Spleen (tissue), 11 donors: ENCODE results near the gene DDAH1. TPM values are rescaled to one million over a fixed set of nuclear protein-coding genes. Genes with fewer than 3 reads are reported as not detected.

Experiments used
- DNase-seq: peaks from one replicate; pipeline ENCODE4 v3.0.0-alpha.2; 2020
- H3K27ac ChIP-seq, 8 donors: fragments of 200-600 bp; sonication (generic) in 7 of 8; 1 replicate in 4 of 8; 2 replicates in 4 of 8; pipeline versions ENCODE4 v1.5.0 to v1.8.0; 2016 to 2021; ENCODE audit warnings: inconsistent platforms in 4 of 8, mild to moderate bottlenecking in 4 of 8, moderate library complexity in 1 of 8
- H3K27me3 ChIP-seq, 7 donors: fragments of 200-600 bp; sonication (generic) in 6 of 7; replicated peaks in 1 of 7; 1 replicate in 4 of 7; 2 replicates in 3 of 7; pipeline versions ENCODE4 v1.5.0 to v1.8.0; 2016 to 2021; ENCODE audit warnings: inconsistent platforms in 3 of 7, mild to moderate bottlenecking in 1 of 7
- H3K36me3 ChIP-seq, 6 donors: fragments of 200-600 bp; sonication (generic) in 5 of 6; 1 replicate in 4 of 6; 2 replicates in 2 of 6; pipeline versions ENCODE4 v1.5.0 to v1.8.0; 2016 to 2021; ENCODE audit warnings: inconsistent platforms in 2 of 6
- H3K4me1 ChIP-seq, 6 donors: fragments of 200-600 bp; sonication (generic) in 5 of 6; 1 replicate in 3 of 6; 2 replicates in 3 of 6; pipeline versions ENCODE4 v1.5.0 to v1.8.0; 2016 to 2021; ENCODE audit warnings: inconsistent platforms in 3 of 6
- H3K4me3 ChIP-seq, 8 donors: fragments of 200-600 bp; sonication (generic) in 7 of 8; 1 replicate in 4 of 8; 2 replicates in 4 of 8; pipeline versions ENCODE4 v1.5.0 to v1.8.0; 2016 to 2021; ENCODE audit warnings: inconsistent platforms in 4 of 8, mild to moderate bottlenecking in 4 of 8, moderate library complexity in 2 of 8
- H3K9me3 ChIP-seq, 8 donors: fragments of 200-600 bp; sonication (generic) in 7 of 8; 1 replicate in 4 of 8; 2 replicates in 4 of 8; pipeline versions ENCODE4 v1.5.0 to v1.8.0; 2016 to 2021; ENCODE audit warnings: inconsistent platforms in 4 of 8
- POLR2A ChIP-seq, 3 donors: fragments of 450-650 bp; IDR thresholded peaks; one replicate each; pipeline ENCODE4 v1.5.1; 2017; ENCODE audit warnings: antibody characterized with exemption in 3 of 3, mild to moderate bottlenecking in 1 of 3
- POLR2AphosphoS5 ChIP-seq, 3 donors: sonication (generic); formaldehyde crosslinking; IDR thresholded peaks; one replicate each; pipeline ENCODE4 v1.5.1; 2017; ENCODE audit warnings: antibody characterized with exemption in 3 of 3
- WGBS, 5 donors: extraction: QIAGEN DNeasy Blood & Tissue Kit in 3 of 5; methylation state at CpG; one replicate each; pipeline versions ENCODE4 v1.1.5 to v1.1.7; 2013 to 2018; 5-methylcytosine and 5-hydroxymethylcytosine counted together
- intact Hi-C: fragments of 100-400 bp; cut with DNase I; formaldehyde crosslinking; loops from one replicate; pipeline ENCODE4 v1.15.0; 2023; ENCODE audit warnings: low total_unique reads
- polyA plus RNA-seq, 3 donors: library from polyadenylated mRNA; stranded (reverse); fragments of 200-250 nt; gene quantifications; one replicate each; pipeline ENCODE4 v1.2.1, GENCODE V29; 2013
- total RNA-seq, 7 donors: library from RNA; depleted of rRNA in 3 of 7; stranded (reverse); fragments of >200 nt in 3 of 7; fragmentation: NEBNext Ultra II Directional in 4 of 7; extraction: Animal tissue kit (Norgen Biotek cat#: 25700) in 4 of 7; gene quantifications; one replicate each; pipeline versions ENCODE4 v1.1.0 to v1.2.1, GENCODE V29; 2016 to 2021
- TF ChIP-seq, protein P1 (sequence below), 11 experiments: fragments of 200-600 bp in 7 of 11; fragments of 450-650 bp in 4 of 11; sonication (generic) in 4 of 11; IDR thresholded peaks in 8 of 11; conservative IDR thresholded peaks in 3 of 11; 1 replicate in 7 of 11; 2 replicates in 4 of 11; pipeline versions ENCODE4 v1.4.0 to v1.8.0; 2016 to 2021; ENCODE audit warnings: antibody characterized with exemption in 11 of 11, inconsistent platforms in 4 of 11, mild to moderate bottlenecking in 1 of 11
- donor health status: healthy with polysubstance abuse.
- donor health status: DM: no; HTN: no; CAD: no; lungs with moderate emphysema.
- donor health status: DM: no; HTN: no; CAD: no.
- donor health status: Bipolar disorder and iron deficiency.
- donor health status: healthy.
- donor health status: DM: no; HTN: no; CAD: no.
- donor health status: DM: yes; HTN: yes; CAD: no.

The DDAH1 gene
- total and polyA plus RNA-seq, 10 donors, result 1.8 to 19.8 (median 13.7) TPM

DNA sequence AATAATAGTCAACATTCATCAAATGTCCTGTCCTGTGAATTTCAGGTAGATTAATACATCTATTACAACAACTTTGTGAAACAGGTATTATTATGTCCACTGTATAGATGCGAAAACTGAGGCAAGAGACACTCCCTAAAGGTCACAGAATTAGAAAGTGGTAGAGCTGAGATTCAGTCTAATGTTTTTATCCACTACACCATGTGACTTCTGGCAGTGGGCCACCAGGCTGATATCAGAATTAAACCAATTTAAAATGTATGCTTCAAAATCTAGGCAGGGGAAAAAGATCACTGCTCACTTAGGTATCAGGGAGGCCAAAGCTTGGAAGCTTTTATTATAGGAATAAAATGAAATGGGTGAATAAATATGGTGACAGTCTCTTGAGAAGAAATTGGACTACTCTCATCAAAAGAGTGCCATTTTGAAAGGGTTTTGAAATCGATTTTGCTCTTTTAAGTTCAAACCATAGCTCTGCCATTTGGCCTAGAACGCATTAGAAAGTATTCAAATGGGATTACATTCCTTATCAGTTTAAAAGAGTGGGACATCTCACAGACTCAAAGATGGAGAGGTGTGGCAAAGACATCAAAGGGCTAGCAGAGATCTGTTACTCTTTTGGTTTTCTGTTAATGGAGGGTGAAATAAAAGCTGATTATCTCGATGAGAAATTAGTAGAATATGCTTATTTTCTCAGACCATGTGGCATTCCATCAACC lies 1.9 kb downstream of the DDAH1 start:
- intact Hi-C loops, result no loop called here
- H3K4me3 ChIP-seq, result peak overlapping the region in 4 of 8 donors; percentile 58 to 84 (median 65)

DNA sequence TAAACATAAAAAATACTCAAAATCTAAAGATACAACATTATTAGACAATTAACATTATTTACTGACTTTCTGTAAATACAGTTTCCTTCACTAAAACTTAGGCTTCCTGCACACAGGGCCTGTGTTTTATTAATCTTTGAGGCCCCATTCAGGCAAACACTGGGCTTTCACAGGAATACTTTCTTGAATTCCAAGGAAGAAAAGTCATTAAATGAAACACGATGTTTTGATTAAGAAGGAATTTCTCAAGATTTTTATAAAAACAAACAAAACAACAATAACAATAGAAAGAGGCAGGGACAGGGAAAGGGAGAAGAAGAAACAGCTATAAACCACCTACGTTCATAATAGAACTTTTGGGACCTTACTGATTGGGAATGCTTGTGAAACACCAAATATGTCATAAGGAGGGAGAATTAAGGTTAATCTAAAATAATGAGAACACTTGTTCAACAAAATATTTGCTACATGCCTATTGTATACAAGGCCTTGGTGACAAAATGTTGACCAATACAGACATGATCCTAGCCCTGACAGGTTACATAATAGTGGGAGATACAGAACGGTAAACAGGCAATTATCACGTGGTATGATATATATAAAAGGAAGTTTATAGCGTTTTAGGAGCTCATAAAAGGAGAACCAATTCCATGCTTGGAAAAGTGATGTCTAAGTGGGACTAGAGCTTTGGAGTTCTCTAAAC lies 3.6 kb downstream of the DDAH1 start:
- 49 to 76% (median 70%) methylated on average over 5 of the region's 5 CpGs for WGBS, 5 donors
- intact Hi-C loops, result no loop called here
- peaks cover 0 to 44% (median 19%) of the 10 kb centered on the region in 7 donors for H3K27me3 ChIP-seq
- H3K36me3 ChIP-seq, result no peaks in the 10 kb centered on the region
- no peaks in the 10 kb centered on the region for H3K9me3 ChIP-seq
- peaks cover 0 to 33% (median 8%) of the 10 kb centered on the region in 6 donors for H3K4me1 ChIP-seq
- TF ChIP-seq POLR2A (IDR thresholded peaks at IDR 0.05) (no peak), POLR2AphosphoS5 (IDR thresholded peaks at IDR 0.05) (no peak)
- TF ChIP-seq, protein P1, sequence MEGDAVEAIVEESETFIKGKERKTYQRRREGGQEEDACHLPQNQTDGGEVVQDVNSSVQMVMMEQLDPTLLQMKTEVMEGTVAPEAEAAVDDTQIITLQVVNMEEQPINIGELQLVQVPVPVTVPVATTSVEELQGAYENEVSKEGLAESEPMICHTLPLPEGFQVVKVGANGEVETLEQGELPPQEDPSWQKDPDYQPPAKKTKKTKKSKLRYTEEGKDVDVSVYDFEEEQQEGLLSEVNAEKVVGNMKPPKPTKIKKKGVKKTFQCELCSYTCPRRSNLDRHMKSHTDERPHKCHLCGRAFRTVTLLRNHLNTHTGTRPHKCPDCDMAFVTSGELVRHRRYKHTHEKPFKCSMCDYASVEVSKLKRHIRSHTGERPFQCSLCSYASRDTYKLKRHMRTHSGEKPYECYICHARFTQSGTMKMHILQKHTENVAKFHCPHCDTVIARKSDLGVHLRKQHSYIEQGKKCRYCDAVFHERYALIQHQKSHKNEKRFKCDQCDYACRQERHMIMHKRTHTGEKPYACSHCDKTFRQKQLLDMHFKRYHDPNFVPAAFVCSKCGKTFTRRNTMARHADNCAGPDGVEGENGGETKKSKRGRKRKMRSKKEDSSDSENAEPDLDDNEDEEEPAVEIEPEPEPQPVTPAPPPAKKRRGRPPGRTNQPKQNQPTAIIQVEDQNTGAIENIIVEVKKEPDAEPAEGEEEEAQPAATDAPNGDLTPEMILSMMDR (IDR thresholded peaks at IDR 0.05 in 8 of 11, conservative IDR thresholded peaks at IDR 0.05 in 3 of 11), result no peak
- no peak for DNase-seq
- no peak overlapping the region for H3K4me3 ChIP-seq
- no peak overlapping the region for H3K27ac ChIP-seq

More for the DNA sequence above, 1.9 kb downstream of the DDAH1 start:
- no peaks in the 10 kb centered on the region for H3K36me3 ChIP-seq
- TF ChIP-seq POLR2A (IDR thresholded peaks at IDR 0.05) (no peak), POLR2AphosphoS5 (IDR thresholded peaks at IDR 0.05) (no peak)
- TF ChIP-seq, protein P1 (IDR thresholded peaks at IDR 0.05 in 8 of 11, conservative IDR thresholded peaks at IDR 0.05 in 3 of 11), result no peak
- peaks cover 0 to 48% (median 19%) of the 10 kb centered on the region in 7 donors for H3K27me3 ChIP-seq
- no peaks in the 10 kb centered on the region for H3K9me3 ChIP-seq
- 82 to 90% (median 87%) methylated on average over 4 of the region's 4 CpGs for WGBS, 5 donors
- peaks cover 0 to 33% (median 8%) of the 10 kb centered on the region in 6 donors for H3K4me1 ChIP-seq
- no peak for DNase-seq
- peak overlapping the region in 2 of 8 donors; percentile 78 to 86 for H3K27ac ChIP-seq

DNA sequence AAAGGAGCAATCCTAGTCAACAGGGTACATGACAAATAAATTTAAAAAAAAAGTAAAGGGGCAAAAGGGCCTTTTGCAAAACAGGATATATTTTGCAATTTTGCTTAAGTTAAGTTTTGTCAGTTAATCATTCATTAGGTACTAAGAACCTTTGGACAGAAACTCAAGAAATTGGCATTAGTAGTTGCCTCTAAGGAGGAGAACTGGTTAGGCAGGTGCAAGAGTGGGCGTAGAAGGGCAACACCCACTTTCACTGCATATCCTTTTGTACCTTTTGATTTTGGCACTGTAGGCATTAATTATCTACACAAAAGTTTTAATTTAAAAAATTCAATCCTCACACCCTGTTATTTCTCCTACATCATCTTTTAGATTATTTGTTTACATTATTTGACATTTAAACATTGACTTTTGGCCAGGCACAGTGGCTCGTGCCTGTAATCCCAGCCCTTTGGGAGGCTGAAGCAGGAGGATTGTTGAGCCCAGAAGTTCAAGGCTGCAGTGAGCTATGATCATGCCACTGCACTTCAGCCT lies 4.3 kb downstream of the DDAH1 start:
- TF ChIP-seq, protein P1 (IDR thresholded peaks at IDR 0.05 in 8 of 11, conservative IDR thresholded peaks at IDR 0.05 in 3 of 11), result no peak
- no peak for TF ChIP-seq POLR2A (IDR thresholded peaks at IDR 0.05)
- TF ChIP-seq POLR2AphosphoS5 (IDR thresholded peaks at IDR 0.05), result no peak
- intact Hi-C loops, result no loop called here
- no peak for DNase-seq

More for the DNA sequence above, 4.3 kb downstream of the DDAH1 start:
- 77 to 99% (median 94%) methylated on average over 2 of the region's 2 CpGs for whole genome bisulfite sequencing, 5 donors
- H3K27ac ChIP-seq, result peak overlapping the region in 3 of 8 donors; percentile 32 to 49 (median 43)
- H3K9me3 ChIP-seq, result no peaks in the 10 kb centered on the region
- H3K36me3 ChIP-seq, result no peaks in the 10 kb centered on the region
- peaks cover 0 to 31% (median 8%) of the 10 kb centered on the region in 6 donors for H3K4me1 ChIP-seq
- no peak overlapping the region for H3K4me3 ChIP-seq
- H3K27me3 ChIP-seq, result peaks cover 0 to 36% (median 17%) of the 10 kb centered on the region in 7 donors
